ENCODE results near the gene FNDC3A.

FNDC3A gene

GRCh38 chr13:49021953-49022352, 46.2 kb downstream of the FNDC3A start:
- H3K27ac Mint-ChIP-seq = no peak overlapping the region
- no peaks in the 10 kb centered on the region for H3K27me3 Mint-ChIP-seq (ENCODE audit: low read depth)
- no peak for TF ChIP-seq CTCF (IDR thresholded peaks at IDR 0.05; ENCODE audit: unreplicated experiment in 3 of 3)
- H3K9me3 Mint-ChIP-seq = peaks cover 29% of the 10 kb centered on the region
- H3K36me3 Mint-ChIP-seq (ENCODE audit: low read depth) = peaks cover 60% of the 10 kb centered on the region
- H3K4me3 Mint-ChIP-seq = no peak overlapping the region
- H3K4me1 Mint-ChIP-seq = no peaks in the 10 kb centered on the region

GRCh38 chr13:49022472-49023144, 46.9 kb downstream of the FNDC3A start:
- Mint-ChIP-seq H3K27ac (no peak overlapping the region), H3K9me3 (peaks cover 25% of the 10 kb centered on the region), H3K27me3 (ENCODE audit: low read depth) (no peaks in the 10 kb centered on the region)

GRCh38 chr13:49023431-49023830, 47.7 kb downstream of the FNDC3A start:
- peaks cover 25% of the 10 kb centered on the region for H3K9me3 Mint-ChIP-seq
- no peak overlapping the region for H3K4me3 Mint-ChIP-seq
- H3K27me3 Mint-ChIP-seq (ENCODE audit: low read depth) = no peaks in the 10 kb centered on the region
- no peaks in the 10 kb centered on the region for H3K4me1 Mint-ChIP-seq
- H3K27ac Mint-ChIP-seq = no peak overlapping the region
- no peak for TF ChIP-seq CTCF (IDR thresholded peaks at IDR 0.05; ENCODE audit: unreplicated experiment in 3 of 3)
- H3K36me3 Mint-ChIP-seq (ENCODE audit: low read depth) = peaks cover 62% of the 10 kb centered on the region

More at GRCh38 chr13:49022472-49023144, 46.9 kb downstream of the FNDC3A start:
- H3K4me3 Mint-ChIP-seq = no peak overlapping the region
- TF ChIP-seq CTCF (IDR thresholded peaks at IDR 0.05; ENCODE audit: unreplicated experiment in 3 of 3) = no peak
- H3K36me3 Mint-ChIP-seq (ENCODE audit: low read depth) = peaks cover 61% of the 10 kb centered on the region
- H3K4me1 Mint-ChIP-seq = no peaks in the 10 kb centered on the region

- Mint-ChIP-seq H3K27me3 (ENCODE audit: low read depth) (no peaks in the 10 kb centered on the region), H3K36me3 (ENCODE audit: low read depth) (peaks cover 61% of the 10 kb centered on the region), H3K4me1 (no peaks in the 10 kb centered on the region), H3K9me3 (peaks cover 21% of the 10 kb centered on the region), H3K4me3 (no peak overlapping the region), H3K27ac (no peak overlapping the region)
- no peak for TF ChIP-seq CTCF (IDR thresholded peaks at IDR 0.05; ENCODE audit: unreplicated experiment in 3 of 3)
Observed at GRCh38 chr13:49026851-49027250, 51.1 kb downstream of the FNDC3A start.

- H3K4me3 Mint-ChIP-seq = no peak overlapping the region
- TF ChIP-seq CTCF (IDR thresholded peaks at IDR 0.05; ENCODE audit: unreplicated experiment in 3 of 3) = no peak
- H3K27ac Mint-ChIP-seq = no peak overlapping the region
- peaks cover 43% of the 10 kb centered on the region for H3K36me3 Mint-ChIP-seq (ENCODE audit: low read depth)
- no peaks in the 10 kb centered on the region for H3K27me3 Mint-ChIP-seq (ENCODE audit: low read depth)
- H3K9me3 Mint-ChIP-seq = peaks cover 15% of the 10 kb centered on the region
- H3K4me1 Mint-ChIP-seq = no peaks in the 10 kb centered on the region
Observed at GRCh38 chr13:49029570-49029969, 53.9 kb downstream of the FNDC3A start.

- Mint-ChIP-seq H3K36me3 (ENCODE audit: low read depth) (peaks cover 39% of the 10 kb centered on the region), H3K9me3 (peaks cover 15% of the 10 kb centered on the region), H3K4me3 (no peak overlapping the region), H3K27ac (no peak overlapping the region), H3K27me3 (ENCODE audit: low read depth) (no peaks in the 10 kb centered on the region), H3K4me1 (no peaks in the 10 kb centered on the region)
- no peak for TF ChIP-seq CTCF (IDR thresholded peaks at IDR 0.05; ENCODE audit: unreplicated experiment in 3 of 3)
Observed at GRCh38 chr13:49030213-49030612, 54.5 kb downstream of the FNDC3A start.
